GM12864 (cell line): ENCODE data around the gene PYROXD2.

ENCODE experiments used
- DNase-seq: peaks from one replicate; pipeline ENCODE4 v3.0.0-alpha.2; 2011; ENCODE audit warnings: low read depth
- H3K4me3 ChIP-seq: 2 replicates; pipeline ENCODE4 v1.5.1; 2011; ENCODE audit warnings: mild to moderate bottlenecking, low read depth, low read length, control low read depth
- CTCF ChIP-seq: IDR thresholded peaks from 2 replicates; pipeline ENCODE4 v1.5.1; 2011; ENCODE audit warnings: low read depth, mild to moderate bottlenecking, moderate library complexity, low read length, control low read depth, inconsistent platforms; ENCODE audit errors: missing control alignments

The PYROXD2 gene

GRCh38 chr10:98435178-98435577 lies 20.2 kb upstream of the PYROXD2 start:
- TF ChIP-seq CTCF = no peak
- no peak overlapping the region for H3K4me3 ChIP-seq
- no peak for DNase-seq

- H3K4me3 ChIP-seq = no peak overlapping the region
- no peak for TF ChIP-seq CTCF
- DNase-seq = no peak
Measured at GRCh38 chr10:98433881-98434732, 19.1 kb upstream of the PYROXD2 start.

GRCh38 chr10:98433371-98433770 lies 18.4 kb upstream of the PYROXD2 start:
- no peak for DNase-seq
- no peak overlapping the region for H3K4me3 ChIP-seq
- no peak for TF ChIP-seq CTCF

GRCh38 chr10:98432330-98432729 lies 17.3 kb upstream of the PYROXD2 start:
- TF ChIP-seq CTCF = no peak
- no peak overlapping the region for H3K4me3 ChIP-seq
- no peak for DNase-seq

GRCh38 chr10:98431016-98431415 lies 16.0 kb upstream of the PYROXD2 start:
- TF ChIP-seq CTCF = no peak
- DNase-seq = no peak
- no peak overlapping the region for H3K4me3 ChIP-seq

GRCh38 chr10:98430427-98430826 lies 15.4 kb upstream of the PYROXD2 start:
- TF ChIP-seq CTCF = no peak
- no peak overlapping the region for H3K4me3 ChIP-seq
- DNase-seq = no peak
